GM12873 (cell line): ENCODE results near the gene TKT.

Source experiments
- CTCF ChIP-seq: IDR thresholded peaks from 2 replicates; pipeline ENCODE4 v1.5.1; 2012; ENCODE audit warnings: low read depth, mild to moderate bottlenecking, moderate library complexity, low read length, control low read depth; ENCODE audit not compliant: insufficient read depth; ENCODE audit errors: missing control alignments

TKT gene

GRCh38 chr3:53196575-53197407 is 59.0 kb downstream of the TKT start:
- TF ChIP-seq CTCF, result no peak

GRCh38 chr3:53195602-53196574 is 59.9 kb downstream of the TKT start:
- TF ChIP-seq CTCF, result peak; percentile 98

GRCh38 chr3:53195066-53195450 is 60.8 kb downstream of the TKT start:
- TF ChIP-seq CTCF, result no peak

- TF ChIP-seq CTCF, result no peak
Measured at GRCh38 chr3:53194210-53195065, 61.4 kb downstream of the TKT start.

GRCh38 chr3:53193466-53194209 is 62.2 kb downstream of the TKT start:
- no peak for TF ChIP-seq CTCF

GRCh38 chr3:53192608-53193007 is 63.2 kb downstream of the TKT start:
- no peak for TF ChIP-seq CTCF
